ENCODE measurements around the gene SNRNP48.

SNRNP48 gene

GRCh38 chr6:7590918-7591302 is 912 bp downstream of the SNRNP48 start:
- no peak for DNase-seq (ENCODE audit: low read depth in 1 of 2, low spot score in 1 of 2)

- no peak for DNase-seq (ENCODE audit: low read depth in 1 of 2, low spot score in 1 of 2)
Measured at GRCh38 chr6:7591770-7592169, 1.8 kb downstream of the SNRNP48 start.

- DNase-seq (ENCODE audit: low read depth in 1 of 2, low spot score in 1 of 2) = no peak
Measured at GRCh38 chr6:7593229-7593628, 3.2 kb downstream of the SNRNP48 start.

- no peak for DNase-seq (ENCODE audit: low read depth in 1 of 2, low spot score in 1 of 2)
Measured at GRCh38 chr6:7594579-7595125, 4.7 kb downstream of the SNRNP48 start.

GRCh38 chr6:7604003-7604402 is 14.0 kb downstream of the SNRNP48 start:
- DNase-seq (ENCODE audit: low read depth in 1 of 2, low spot score in 1 of 2) = no peak

- no peak for DNase-seq (ENCODE audit: low read depth in 1 of 2, low spot score in 1 of 2)
Measured at GRCh38 chr6:7604506-7604905, 14.5 kb downstream of the SNRNP48 start.

- peak in 1 of 2 donors; percentile 22 for DNase-seq (ENCODE audit: low read depth in 1 of 2, low spot score in 1 of 2)
Measured at GRCh38 chr6:7615611-7616383, 25.8 kb downstream of the SNRNP48 start.

GRCh38 chr6:7617801-7618764 is 28.1 kb downstream of the SNRNP48 start:
- no peak for DNase-seq (ENCODE audit: low read depth in 1 of 2, low spot score in 1 of 2)

- DNase-seq (ENCODE audit: low read depth in 1 of 2, low spot score in 1 of 2) = no peak
Measured at GRCh38 chr6:7621761-7622160, 31.8 kb downstream of the SNRNP48 start.

GRCh38 chr6:7624796-7625710 is 35.1 kb downstream of the SNRNP48 start:
- no peak for DNase-seq (ENCODE audit: low read depth in 1 of 2, low spot score in 1 of 2)

GRCh38 chr6:7628479-7628878 is 38.5 kb downstream of the SNRNP48 start:
- no peak for DNase-seq (ENCODE audit: low read depth in 1 of 2, low spot score in 1 of 2)

- no peak for DNase-seq (ENCODE audit: low read depth in 1 of 2, low spot score in 1 of 2)
Measured at GRCh38 chr6:7628909-7629308, 38.9 kb downstream of the SNRNP48 start.

GRCh38 chr6:7629321-7629720 is 39.3 kb downstream of the SNRNP48 start:
- DNase-seq (ENCODE audit: low read depth in 1 of 2, low spot score in 1 of 2) = no peak

- DNase-seq (ENCODE audit: low read depth in 1 of 2, low spot score in 1 of 2) = no peak
Measured at GRCh38 chr6:7630792-7631191, 40.8 kb downstream of the SNRNP48 start.

- no peak for DNase-seq (ENCODE audit: low read depth in 1 of 2, low spot score in 1 of 2)
Measured at GRCh38 chr6:7631466-7631865, 41.5 kb downstream of the SNRNP48 start.

GRCh38 chr6:7632501-7633290 is 42.7 kb downstream of the SNRNP48 start:
- no peak for DNase-seq (ENCODE audit: low read depth in 1 of 2, low spot score in 1 of 2)

- DNase-seq (ENCODE audit: low read depth in 1 of 2, low spot score in 1 of 2) = no peak
Measured at GRCh38 chr6:7633361-7633760, 43.4 kb downstream of the SNRNP48 start.

GRCh38 chr6:7636151-7636550 is 46.2 kb downstream of the SNRNP48 start:
- DNase-seq (ENCODE audit: low read depth in 1 of 2, low spot score in 1 of 2) = no peak

GRCh38 chr6:7637533-7637932 is 47.5 kb downstream of the SNRNP48 start:
- DNase-seq (ENCODE audit: low read depth in 1 of 2, low spot score in 1 of 2) = no peak

GRCh38 chr6:7639427-7639826 is 49.4 kb downstream of the SNRNP48 start:
- DNase-seq (ENCODE audit: low read depth in 1 of 2, low spot score in 1 of 2) = no peak
